ENCODE results near the gene PAIP2.
"Not testable (repeated sequence)": the region's sequence is repeated elsewhere in the genome, so short reads cannot be mapped to it uniquely, and the experiment has no call there.

PAIP2 gene

GRCh38 chr5:139315056-139315615 lies 26.5 kb upstream of the PAIP2 start:
- no peak for DNase-seq (ENCODE audit: low read depth)

GRCh38 chr5:139335811-139336210 lies 5.8 kb upstream of the PAIP2 start:
- DNase-seq (ENCODE audit: low read depth): no peak

- DNase-seq (ENCODE audit: low read depth): no peak
Observed at GRCh38 chr5:139340051-139340450, 1.6 kb upstream of the PAIP2 start.

- no peak for DNase-seq (ENCODE audit: low read depth)
Observed at GRCh38 chr5:139341187-139341688, 416 bp upstream of the PAIP2 start.

DNA sequence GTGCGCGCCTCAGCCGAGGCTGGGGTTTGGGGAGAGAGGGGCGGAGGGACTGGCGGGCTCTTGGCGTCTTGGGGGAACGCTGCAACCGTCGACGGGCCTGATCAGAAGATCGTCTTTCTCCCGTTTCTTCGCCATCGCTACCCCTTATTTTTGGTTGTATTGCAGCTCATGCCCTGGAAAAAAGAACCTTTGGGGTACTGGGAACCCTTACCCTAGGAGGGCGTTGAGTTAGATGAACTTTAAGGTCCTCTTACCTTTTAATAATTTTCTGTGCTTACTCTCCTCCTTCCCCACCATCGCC lies 719 bp downstream of the PAIP2 start:
- no peak for DNase-seq (ENCODE audit: low read depth)

DNA sequence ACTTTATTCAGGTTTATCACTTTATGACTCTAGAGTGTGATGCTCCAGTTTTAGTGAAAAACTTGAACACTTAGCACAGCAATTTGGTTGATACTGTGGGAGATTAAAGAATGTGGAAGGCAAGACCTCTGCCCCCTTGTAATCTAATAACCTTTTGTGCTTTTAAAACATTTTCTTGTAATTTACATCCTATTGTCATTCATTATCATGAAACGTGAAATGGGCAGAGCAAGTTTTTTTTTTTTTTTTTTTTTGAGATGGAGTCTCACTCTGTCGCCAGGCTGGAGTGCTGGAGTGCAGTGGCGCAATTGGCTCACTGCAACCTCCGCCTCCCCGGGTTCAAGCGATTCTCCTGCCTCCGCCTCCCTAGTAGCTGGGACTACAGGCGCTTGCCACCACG lies 1.8 kb downstream of the PAIP2 start:
- no peak for DNase-seq (ENCODE audit: low read depth)

- DNase-seq (ENCODE audit: low read depth): no peak
Observed at GRCh38 chr5:139344177-139344576, 2.5 kb downstream of the PAIP2 start.

DNA sequence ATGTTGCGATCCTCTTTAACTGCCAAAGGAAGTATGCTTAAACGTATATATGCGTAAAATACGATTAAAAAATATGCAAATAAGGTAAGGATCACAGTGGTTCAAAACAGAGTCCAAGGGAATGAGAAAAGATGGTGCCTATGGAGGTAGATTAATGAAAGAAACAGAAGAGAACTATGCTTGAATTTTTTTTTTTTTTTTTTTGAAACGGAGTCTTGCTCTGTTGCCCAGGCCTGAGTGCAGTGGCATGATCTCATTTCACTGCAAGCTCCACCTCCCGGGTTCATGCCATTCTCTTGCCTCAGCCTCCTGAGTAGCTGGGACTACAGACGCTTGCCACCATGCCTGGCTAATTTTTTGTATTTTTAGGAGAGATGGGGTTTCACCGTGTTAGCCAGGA lies 3.8 kb downstream of the PAIP2 start:
- not testable (repeated sequence) for DNase-seq (ENCODE audit: low read depth)

- DNase-seq (ENCODE audit: low read depth): not testable (repeated sequence)
Observed at GRCh38 chr5:139347863-139348262, 6.2 kb downstream of the PAIP2 start.

- no peak for DNase-seq (ENCODE audit: low read depth)
Observed at GRCh38 chr5:139354186-139354585, 12.5 kb downstream of the PAIP2 start.

GRCh38 chr5:139355900-139356299 lies 14.2 kb downstream of the PAIP2 start:
- DNase-seq (ENCODE audit: low read depth): not testable (repeated sequence)

DNA sequence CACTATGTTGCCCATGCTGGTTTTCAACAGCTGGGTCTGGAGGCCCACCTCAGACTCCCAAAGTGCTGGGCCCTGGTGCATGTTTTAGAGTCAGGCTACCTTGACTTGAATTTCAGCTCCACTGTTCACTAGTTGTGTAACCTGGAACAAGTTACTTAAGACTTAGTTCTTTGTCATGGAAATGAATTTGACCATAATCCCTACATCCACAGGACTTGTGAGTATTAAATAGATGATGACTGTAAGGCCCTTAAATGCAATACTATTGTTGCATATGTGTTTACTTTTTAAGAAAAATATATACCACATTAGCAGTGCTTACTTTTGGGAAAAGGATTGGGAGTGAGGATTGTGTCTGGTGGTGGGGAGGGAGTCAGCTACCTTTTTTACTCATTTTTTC lies 16.4 kb downstream of the PAIP2 start:
- DNase-seq (ENCODE audit: low read depth): no peak

- no peak for DNase-seq (ENCODE audit: low read depth)
Observed at GRCh38 chr5:139360384-139360783, 18.7 kb downstream of the PAIP2 start.

DNA sequence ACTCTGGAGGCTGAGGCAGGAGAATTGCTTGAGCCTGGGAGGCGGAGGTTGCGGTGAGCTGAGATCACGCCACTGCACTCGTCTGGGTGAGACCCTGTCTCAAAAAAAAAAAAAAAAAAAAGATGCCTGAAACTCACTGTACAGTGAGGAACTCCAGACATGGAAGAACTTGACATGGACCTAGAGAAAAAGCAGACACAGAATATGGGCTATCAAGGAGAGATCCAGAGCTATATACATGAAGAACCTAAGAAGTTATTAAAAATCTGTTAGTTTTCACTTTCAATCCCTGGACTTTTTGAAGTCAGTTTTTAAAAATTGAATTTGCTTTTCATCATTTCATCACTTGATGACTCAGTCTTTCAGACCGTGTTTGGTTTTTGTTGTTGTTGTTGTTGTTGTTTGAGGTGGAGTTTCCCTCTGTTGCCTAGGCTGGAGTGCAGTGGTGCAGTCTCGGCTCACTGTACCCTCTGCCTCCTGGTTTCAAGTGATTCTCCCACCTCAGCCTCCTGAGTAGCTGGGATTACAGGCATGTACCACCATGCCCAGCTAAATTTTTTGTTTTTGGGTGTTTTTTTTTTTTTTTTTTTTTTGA lies 20.3 kb downstream of the PAIP2 start:
- DNase-seq (ENCODE audit: low read depth): no peak

DNA sequence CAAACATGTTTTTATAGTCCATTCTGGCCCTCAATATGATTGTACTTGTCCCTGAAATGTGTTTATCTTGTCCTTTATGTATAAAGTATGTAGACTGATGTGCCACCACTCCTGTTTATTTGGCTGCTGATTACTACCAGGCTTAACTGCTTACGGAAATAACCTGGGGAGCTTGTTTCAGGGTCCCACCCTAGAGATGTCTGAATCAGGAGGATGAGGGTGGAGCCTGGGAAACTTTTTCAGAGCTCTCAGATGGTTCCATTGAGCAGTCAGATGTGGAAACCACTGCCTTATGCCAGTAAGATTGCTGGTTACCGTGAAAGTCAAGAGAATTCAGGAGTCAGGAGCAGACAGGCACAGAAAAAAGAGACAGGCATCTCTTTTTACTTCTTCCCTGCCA lies 22.3 kb downstream of the PAIP2 start:
- DNase-seq (ENCODE audit: low read depth): no peak

GRCh38 chr5:139364466-139364865 lies 22.8 kb downstream of the PAIP2 start:
- no peak for DNase-seq (ENCODE audit: low read depth)

DNA sequence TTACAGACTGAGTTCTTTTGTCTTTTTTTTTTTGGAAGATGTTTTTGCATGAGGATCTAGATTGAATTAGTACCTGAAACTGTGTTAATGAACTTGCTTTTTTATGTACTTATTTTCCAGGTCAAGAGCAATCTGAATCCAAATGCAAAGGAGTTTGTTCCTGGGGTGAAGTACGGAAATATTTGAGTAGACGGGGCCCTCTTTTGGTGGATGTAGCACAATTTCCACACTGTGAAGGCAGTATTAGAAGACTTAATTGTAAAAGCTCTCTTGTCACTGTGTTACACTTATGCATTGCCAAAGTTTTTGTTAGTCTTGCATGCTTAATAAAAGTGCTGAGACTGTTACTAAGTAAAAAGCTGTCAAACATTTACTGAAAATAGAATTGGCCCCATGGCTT lies 27.0 kb downstream of the PAIP2 start:
- no peak for DNase-seq (ENCODE audit: low read depth)

DNA sequence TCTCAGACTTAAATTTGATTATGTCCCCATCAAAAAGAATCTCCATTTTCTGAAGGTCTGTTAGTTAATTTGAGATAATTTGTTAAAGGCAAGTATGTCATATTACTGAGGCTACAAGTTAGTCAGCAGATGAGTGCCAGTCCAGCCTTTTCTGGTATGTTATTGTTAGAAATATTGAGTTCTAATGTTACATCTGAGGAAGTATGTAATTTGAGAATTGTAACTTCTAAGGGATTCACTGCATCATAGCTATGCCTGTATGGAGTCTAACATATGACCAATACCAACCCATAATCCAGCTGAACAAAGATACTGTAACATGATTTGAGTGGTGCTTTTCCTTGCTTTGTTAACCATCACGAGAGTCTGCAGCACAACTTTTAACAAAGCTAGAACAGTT lies 27.5 kb downstream of the PAIP2 start:
- no peak for DNase-seq (ENCODE audit: low read depth)

GRCh38 chr5:139371482-139372435 lies 30.1 kb downstream of the PAIP2 start:
- DNase-seq (ENCODE audit: low read depth): no peak

DNA sequence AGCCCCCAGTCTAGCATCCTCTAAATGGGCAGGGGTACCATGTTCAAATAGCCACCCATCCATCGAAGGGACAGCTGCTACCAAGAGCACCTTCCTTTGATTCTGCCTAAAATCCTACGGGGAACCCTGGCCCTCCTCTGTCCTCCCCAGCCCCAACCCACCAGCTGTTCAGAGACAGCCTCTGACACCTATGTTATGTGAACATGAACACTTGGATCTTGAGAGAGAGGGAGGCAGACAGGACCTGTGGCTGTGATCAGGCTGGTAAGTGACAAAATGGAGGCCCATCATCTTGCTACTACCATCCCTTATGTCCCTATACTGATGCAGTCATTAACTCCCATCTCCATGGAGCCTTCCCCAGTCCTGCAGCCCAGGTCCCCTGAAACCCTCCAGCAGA lies 33.3 kb downstream of the PAIP2 start:
- no peak for DNase-seq (ENCODE audit: low read depth)

- DNase-seq (ENCODE audit: low read depth): no peak
Observed at GRCh38 chr5:139376364-139376763, 34.7 kb downstream of the PAIP2 start.

DNA sequence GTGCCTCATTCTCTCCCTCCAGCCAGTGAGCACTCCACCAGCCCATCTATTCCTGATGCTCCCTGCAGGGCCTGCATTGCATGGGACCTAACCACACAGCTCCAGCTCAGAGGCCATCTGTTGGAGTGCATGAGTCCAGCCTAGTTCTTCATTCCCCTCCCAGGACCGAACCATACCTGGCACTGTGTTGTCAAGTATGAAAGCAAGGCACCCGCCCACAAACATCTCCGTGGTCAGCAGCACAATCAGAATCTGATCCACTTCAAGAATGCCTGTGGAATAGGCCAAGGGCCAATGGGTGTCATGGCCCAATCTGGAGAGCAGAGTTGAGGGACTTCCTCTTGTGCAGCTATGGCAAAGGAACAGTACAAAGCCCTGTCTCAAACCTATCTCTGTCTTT lies 35.6 kb downstream of the PAIP2 start:
- no peak for DNase-seq (ENCODE audit: low read depth)

DNA sequence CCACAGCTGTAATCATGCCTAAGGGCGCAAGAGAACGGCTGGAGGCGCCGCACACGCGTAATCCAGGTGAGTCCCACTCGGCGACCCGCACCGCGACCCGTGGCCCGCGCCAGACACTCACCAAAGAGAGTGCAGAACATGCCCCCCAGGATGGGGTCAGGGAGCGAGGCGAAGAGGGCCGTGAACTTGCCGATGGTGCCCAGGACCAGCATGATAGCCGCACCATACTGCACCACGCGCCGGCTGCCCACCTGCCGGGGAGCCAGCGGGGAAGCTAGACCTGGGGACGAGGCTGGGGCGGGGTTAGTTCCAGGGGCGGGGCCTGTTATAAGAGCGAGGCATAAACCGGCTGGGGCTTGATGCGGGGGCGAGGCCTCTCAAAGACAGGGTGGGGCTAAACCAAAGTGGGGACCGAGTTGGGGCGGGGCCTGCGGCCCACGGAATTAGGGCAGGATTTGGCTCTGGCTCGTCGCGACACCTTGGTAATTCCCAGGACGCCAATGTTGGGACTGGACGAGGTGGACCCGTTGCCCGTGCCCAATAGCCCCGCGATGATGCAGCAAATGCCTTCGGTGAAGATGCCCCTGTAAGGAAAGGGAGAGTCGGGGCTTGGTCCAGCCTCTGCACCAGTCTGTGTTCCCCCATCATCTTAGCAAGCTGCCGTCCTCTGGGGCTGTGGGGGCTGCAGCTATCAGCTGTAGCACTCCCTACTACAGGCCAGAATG lies 36.6 kb downstream of the PAIP2 start:
- no peak for DNase-seq (ENCODE audit: low read depth)
